NCI-H226 (cell line): ENCODE measurements around the gene HAO2.
A peak's percentile ranks its signal among the peaks of the same experiment; 100 is the strongest.

Experiments used
- DNase-seq: peaks from one replicate; pipeline ENCODE4 v3.0.0-alpha.2; 2015

The HAO2 gene

GRCh38 chr1:119380983-119381662 lies 12.5 kb downstream of the HAO2 start:
- DNase-seq: no peak

- no peak for DNase-seq
Observed at GRCh38 chr1:119384591-119384990, 16.0 kb downstream of the HAO2 start.

DNA sequence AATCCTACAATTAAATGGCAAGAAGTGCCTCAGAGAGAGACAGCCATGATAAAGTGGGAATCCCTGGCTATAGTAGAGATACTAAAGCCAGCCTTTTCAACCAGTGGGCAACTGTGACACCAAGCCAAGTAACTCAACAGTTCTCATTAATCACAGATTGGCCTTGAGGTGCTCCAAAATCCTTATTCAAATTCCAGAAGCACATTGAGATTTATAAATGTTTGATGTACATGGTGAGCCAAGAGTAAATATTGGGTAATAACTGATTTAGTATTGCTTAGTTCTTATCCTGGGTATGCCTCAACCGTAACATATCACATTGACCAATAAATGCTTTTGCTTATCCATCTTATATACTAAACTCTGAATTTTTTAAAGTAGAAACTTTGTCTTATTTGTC lies 17.1 kb downstream of the HAO2 start:
- no peak for DNase-seq

DNA sequence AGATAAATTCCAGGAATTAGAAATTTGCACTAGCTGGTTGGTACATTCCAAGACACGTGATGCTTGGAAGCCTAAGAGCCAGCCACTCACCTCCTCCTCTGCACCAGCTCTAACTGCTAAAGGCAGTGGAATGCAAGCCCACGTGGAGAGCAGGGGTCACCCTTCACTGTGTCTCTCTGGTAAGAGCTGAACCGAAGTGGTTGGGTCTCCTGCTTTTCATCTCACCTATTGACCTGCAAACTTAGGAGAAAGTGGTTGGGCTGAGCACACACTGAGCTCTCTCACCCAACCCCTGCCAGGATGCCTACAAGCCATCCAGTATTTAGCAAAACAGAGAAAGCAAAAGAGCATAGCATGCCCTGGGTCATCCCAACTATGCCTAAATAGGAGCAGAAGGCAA lies 19.3 kb downstream of the HAO2 start:
- DNase-seq: no peak

GRCh38 chr1:119388450-119388849 lies 19.9 kb downstream of the HAO2 start:
- no peak for DNase-seq

DNA sequence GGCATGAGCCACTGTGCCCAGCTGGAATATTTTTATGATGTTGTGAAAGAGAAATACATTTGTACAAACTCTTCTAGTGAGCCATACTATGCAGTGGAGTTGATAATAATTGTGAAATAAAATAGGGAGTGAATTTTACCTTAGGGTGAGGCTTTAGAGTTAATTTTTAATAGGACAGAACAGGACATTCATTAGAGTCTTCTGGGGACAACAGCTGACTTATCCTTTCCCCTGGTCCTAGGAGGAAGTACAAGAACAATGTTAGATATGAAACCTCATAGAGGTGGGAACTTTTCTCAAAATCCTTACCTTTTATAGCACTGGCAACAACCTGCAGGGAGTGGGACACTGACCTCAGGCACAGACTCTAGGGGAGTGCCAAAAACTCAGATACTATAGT lies 21.9 kb downstream of the HAO2 start:
- no peak for DNase-seq

DNA sequence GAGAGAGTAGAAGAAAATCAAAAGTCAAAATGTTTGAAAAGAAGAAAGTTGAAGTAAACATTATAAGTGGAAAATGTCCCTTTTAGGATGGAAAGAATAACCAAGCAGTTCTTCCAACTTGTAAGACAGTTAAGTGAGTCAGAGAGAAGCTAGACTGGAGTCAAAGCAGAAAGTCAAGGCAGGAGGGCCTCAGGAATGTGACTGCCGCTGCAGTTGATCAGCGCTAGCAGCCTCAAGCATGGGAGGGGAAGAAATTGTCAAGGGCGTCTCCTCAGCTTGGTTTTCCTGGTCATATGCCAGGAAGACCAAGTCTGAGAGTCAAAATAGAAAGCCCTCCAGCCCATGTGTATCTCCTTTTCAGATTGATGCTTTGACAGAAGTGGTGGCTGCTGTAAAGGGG lies 23.2 kb downstream of the HAO2 start:
- no peak for DNase-seq

DNA sequence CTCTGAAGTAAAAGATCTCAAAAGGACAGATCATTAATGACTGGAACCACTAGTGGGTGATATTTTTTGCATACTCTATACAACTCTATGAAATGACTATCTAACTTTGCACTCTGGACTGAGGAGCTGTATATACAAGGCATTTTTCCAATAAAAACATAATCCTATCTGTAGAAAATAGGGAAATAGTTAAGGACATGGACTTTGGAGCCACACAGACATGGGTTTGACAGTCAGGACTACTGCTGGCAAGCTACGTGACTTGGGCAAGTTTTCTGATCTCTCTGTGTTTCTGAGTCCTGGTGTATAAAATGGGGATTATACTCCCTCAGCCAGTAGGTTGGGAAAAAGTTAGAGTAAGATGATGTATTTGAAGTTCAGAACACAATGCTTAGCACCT lies 25.5 kb downstream of the HAO2 start:
- DNase-seq: no peak

GRCh38 chr1:119396982-119397381 lies 28.4 kb downstream of the HAO2 start:
- no peak for DNase-seq

DNA sequence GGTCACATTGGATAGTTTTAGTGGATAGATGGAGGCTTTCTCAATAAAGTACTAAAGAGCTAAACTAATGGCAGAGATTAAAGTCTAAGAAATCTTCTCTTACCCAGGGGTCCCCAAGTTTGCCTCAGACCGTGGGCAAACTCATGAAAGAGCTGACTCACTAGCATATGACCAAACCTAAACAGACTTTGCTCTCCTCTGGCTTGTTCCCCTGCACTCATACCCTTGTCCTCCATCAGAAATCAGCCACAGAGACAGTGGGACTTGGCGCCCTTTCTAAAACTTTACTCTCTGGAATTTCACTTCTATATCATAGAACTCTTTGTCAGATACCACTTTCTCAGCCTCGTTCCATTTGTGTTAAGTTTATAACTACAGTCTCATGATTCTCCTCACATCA lies 29.4 kb downstream of the HAO2 start:
- no peak for DNase-seq

DNA sequence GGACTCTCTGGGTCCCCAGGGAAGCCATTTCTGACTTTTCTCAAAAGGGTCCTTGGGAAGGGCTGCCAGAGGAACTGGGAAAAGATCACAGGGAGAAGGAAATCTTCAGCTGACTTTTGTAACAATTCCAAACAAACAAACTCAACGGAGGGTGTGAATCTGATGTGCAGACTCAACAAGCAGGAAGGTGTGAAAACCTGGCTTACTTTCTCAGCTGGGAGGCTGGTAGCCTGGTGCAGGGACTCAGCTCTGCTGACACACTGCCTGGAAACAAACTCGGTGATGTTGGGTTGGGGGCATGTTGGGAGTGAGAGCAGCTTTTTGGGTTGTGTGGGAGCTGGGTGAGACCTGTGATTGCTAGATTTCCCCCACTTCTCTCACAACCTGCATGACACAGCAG lies 36.2 kb downstream of the HAO2 start:
- no peak for DNase-seq

DNA sequence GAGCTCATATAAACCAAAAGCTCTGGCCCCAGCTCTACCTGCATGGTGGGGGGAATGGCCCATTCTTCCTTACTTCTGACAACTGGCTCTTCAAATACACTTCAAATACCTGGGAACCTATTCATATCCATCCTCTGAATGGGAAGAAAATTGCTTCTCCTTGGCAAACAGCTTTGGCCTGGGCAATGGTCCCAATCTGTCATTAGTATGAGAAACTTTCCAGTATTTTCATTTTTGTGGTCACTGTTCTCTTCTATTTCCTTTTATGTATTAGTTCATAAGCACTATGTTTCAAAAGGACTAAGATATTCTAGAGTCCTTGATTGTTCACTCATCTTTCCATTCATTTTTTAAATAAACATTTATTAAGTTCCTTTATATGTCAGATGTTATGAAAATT lies 41.1 kb downstream of the HAO2 start:
- no peak for DNase-seq

GRCh38 chr1:119410961-119411360 lies 42.4 kb downstream of the HAO2 start:
- DNase-seq: no peak

DNA sequence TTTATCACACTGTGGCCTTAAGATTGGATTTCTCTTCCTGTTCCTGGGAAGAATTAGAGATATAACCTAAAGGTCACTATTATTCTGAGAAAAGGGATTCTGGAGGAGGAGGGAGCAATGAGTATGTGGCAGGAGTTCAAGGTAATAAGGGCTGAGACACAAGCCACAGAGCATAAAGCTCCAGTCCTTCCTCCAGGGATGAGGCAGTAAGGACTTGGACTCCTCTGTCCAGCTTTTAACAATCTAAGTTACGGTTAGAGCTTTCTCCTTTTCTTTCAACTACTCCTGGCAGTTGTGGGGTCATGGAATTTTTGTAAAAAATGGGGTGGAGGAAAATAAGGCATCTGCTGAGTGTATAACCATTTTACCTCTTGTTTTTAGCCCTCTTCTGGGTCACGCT lies 46.4 kb downstream of the HAO2 start, which contains the start of gene HSD3B2:
HSD3B2 (plus strand) TSS at position 201 of the 400 bp plus-strand sequence. CDS start 270 bp downstream, outside the sequence.
- DNase-seq: no peak

GRCh38 chr1:119416006-119416640 lies 47.5 kb downstream of the HAO2 start:
- DNase-seq: no peak

GRCh38 chr1:119419109-119419508 lies 50.5 kb downstream of the HAO2 start:
- DNase-seq: no peak

- DNase-seq: no peak
Observed at GRCh38 chr1:119420638-119421037, 52.1 kb downstream of the HAO2 start.

GRCh38 chr1:119422631-119423030 lies 54.0 kb downstream of the HAO2 start:
- no peak for DNase-seq

- no peak for DNase-seq
Observed at GRCh38 chr1:119428991-119429390, 60.4 kb downstream of the HAO2 start.

DNA sequence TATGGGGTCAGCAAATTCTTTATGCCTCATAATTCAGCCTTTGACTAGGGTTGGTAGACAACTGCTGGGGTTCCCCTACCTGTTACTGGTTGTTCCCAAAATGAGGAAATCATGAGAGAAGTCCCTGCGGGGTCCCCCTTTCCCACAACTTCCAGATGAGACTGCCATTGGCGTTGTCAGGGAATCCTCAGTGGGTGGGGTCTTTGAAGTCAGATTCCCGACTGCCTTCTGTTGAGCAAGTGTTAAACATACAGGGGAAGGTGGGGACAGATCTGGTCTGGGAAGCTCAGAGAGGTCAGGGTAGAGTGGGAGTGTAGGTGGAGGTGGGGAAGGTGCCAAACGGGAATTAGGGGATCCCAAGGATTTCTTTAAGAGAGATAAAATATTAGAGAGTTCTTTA lies 61.1 kb downstream of the HAO2 start:
- no peak for DNase-seq

GRCh38 chr1:119430486-119430885 lies 61.9 kb downstream of the HAO2 start:
- no peak for DNase-seq

GRCh38 chr1:119431836-119432235 lies 63.3 kb downstream of the HAO2 start:
- DNase-seq: peak; percentile 30

GRCh38 chr1:119435052-119435451 lies 66.5 kb downstream of the HAO2 start:
- DNase-seq: peak; percentile 47

GRCh38 chr1:119438761-119439160 lies 70.2 kb downstream of the HAO2 start:
- DNase-seq: no peak
